ENCODE data around the gene MSH6.
A peak's percentile ranks its signal among the peaks of the same experiment; 100 is the strongest.
"Not testable (repeated sequence)": the region's sequence is repeated elsewhere in the genome, so short reads cannot be mapped to it uniquely, and the experiment has no call there.

Gene MSH6

GRCh38 chr2:47849368-47849767, 66.4 kb downstream of the MSH6 start:
- peak; percentile 25 for DNase-seq

GRCh38 chr2:47850198-47850597, 67.3 kb downstream of the MSH6 start:
- DNase-seq: no peak

- not testable (repeated sequence) for DNase-seq
Observed at GRCh38 chr2:47853067-47853777, 70.3 kb downstream of the MSH6 start.

All from hematopoietic multipotent progenitor cell treated with erythropoietin and hydrocortisone succinate and interleukin-3 and kit ligand, for 8 days (in vitro differentiated cells).